ENCODE measurements around the gene TEAD3.

TEAD3 gene

DNA sequence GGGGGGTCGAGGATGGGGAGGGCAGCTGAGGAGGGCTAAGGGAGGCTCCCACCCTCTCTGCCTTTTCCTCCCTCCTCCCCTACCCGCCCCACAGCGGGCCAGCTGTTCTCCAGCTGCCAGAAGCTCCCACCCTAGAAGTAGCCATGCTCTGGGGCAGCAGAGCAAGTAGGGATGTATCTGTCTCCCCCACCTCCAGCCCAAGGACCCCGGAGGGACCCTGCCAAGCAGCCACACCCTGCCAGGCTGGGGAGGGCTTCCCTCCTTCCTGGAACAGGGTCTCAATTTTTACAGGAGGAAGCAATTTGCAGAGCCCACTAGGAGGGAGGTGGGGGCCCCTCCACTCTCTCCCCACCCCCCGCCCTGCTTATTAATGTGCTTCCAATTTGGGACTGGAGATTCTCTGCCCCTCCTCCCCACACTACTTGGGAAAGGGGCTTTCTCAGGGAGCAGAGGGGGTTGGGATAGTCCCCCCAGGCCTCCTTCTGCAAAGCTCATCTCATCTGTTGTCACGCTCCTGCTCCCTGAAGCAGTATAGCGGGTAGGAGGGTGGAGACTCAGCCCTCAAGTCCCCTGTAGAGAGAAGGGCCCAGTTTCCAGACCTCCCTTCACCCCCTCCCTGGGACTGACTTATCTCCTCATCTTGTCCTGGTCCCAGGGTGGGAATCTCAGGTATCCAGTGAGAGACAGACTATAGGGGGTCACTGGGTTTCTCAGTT, 4.5 kb downstream of the TEAD3 start:
- no peak for DNase-seq (ENCODE audit: low read depth in 2 of 2, low spot score in 1 of 2)

DNA sequence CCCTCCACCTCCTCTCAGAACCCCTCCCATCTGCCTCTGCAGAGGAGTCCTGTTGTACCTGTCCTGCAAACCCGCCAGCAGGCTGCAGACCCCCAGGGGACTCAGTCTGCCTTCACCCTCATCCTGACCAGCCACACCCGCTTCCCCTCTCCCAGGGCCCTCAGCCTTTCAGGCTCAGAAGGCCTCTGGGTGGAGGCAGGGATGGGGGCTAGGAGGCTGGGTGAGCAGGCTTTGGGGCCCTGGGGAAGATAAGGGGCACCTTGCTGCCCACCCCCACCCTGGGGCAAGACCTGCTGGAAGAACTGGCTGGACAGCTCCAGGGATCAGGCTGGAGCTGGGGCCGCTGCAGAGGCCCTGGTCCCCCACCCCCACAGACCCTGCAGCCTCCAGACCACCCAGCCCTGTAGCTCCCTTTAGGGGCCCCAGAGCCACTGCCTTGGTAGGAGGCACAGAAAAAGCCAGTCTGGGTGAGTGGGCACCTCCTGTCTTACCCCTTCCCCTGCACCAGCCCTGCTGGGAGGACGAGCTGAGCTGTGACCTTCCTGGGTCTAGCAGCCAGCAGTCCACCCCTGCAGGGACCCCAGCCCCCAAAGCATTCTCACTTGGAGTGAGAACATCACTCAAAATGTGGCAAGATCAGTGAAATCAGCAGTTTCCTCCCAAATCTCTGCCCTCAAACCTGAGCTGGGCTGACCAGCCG, 5.2 kb downstream of the TEAD3 start:
- no peak for DNase-seq (ENCODE audit: low read depth in 2 of 2, low spot score in 1 of 2)

DNA sequence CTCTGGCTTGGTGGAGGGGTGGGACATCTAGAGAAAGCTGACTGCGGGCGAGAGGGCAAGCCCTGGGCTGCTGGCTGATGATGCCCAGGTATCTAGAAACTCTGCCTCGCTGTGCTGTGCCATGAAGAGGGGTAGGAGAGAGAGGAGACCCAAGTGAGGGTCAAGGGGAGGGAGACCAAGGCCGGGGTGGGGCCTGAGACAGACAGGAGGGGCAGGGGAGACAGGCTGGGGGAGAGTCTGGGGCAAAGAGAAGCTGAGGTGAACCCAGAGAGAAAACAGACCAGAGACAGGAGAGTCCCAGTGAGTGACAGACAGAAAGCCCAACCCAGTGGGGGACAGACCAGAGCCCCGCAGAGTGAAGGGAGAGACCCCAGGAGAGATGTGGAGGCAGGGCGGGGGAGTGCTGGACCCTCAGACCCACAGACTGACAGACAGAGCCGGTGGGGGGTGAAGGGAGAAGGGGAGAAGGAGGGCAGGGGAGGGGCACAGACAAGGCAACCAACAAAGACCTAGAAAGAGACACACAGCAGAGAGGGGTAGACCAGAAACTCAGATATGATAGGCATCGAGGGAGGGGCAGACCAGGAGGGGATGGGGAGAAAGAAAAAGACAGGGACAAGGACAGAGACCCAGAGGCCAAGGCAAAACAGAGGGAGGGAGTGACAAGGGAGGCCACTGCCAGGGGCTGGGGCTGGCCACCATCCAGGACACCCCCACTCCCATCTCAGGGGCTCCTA, 5.9 kb downstream of the TEAD3 start:
- no peak for DNase-seq (ENCODE audit: low read depth in 2 of 2, low spot score in 1 of 2)

DNA sequence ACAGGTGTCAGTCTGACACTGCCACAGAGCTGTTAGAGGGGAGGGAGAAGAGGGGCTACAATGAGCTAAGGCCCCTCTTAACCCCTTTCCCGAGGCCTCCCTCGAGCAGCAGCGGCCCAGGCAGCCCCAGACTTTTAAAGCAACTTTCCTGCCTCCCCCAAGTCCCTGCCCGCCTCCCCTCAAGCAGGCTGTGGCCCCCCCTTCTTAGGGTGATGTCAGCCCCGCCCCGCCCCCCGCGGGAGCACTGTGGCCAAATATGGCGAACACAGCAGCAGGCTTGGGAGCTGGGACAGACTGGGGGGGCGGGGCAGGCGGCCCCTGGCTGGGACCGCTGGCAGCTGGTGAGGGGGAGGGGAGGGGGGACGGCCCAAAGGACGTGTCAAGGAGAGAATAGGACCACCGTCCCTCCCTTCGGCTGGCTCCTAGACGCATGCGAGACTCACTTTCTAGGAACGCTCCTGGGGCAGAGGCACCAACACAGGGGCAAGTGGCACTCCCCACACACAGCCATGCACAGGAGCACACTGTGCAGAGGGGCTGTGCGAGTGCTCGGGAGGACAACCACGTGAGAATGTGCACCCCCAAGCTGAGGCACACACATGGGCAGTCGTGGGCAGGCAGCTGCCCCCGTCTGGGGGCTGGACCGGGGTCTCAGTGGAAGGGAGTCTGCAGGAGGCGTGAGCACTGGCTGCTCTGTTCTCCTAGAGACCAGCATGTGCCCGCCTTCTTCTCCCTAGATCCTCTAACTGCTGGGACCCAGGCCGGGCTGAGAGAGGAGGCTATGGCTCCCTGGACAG, 6.7 kb downstream of the TEAD3 start:
- DNase-seq (ENCODE audit: low read depth in 2 of 2, low spot score in 1 of 2) = no peak

DNA sequence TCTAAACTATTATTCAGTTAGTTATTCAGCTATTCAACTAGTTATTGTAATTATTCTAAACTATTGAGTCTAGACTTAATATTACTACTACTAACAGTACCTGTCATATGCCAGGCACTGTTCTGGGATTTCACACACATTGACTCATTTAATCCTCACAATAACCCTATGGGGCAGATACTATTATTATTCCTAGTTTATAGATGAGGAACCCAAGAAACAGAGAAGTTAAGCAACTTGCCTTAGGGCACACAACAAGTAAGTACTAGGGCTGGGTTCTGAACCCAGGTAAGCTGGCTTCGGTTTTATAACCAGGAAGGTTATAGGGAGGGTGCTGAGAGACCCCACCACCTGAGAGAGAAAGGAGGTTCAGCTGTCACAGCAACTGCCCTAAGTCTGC, 7.8 kb downstream of the TEAD3 start:
- no peak for DNase-seq (ENCODE audit: low read depth in 2 of 2, low spot score in 1 of 2)

DNA sequence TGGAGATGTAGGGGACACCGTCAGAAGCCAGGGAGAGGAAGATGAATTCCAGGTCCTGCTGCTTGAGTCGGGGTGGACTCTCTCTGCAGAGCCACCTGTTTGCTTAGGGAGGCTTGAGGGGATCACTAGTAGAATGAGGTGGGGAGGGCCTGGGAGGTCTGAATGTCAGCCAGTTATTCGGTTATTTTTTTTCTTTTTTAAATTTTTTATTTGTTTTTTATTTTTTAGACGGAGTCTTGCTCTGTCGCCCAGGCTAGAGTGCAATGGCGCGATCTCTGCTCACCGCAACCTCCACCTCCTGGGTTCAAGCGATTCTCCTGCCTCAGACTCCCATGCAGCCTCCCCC, 8.4 kb downstream of the TEAD3 start:
- DNase-seq (ENCODE audit: low read depth in 2 of 2, low spot score in 1 of 2) = no peak

DNA sequence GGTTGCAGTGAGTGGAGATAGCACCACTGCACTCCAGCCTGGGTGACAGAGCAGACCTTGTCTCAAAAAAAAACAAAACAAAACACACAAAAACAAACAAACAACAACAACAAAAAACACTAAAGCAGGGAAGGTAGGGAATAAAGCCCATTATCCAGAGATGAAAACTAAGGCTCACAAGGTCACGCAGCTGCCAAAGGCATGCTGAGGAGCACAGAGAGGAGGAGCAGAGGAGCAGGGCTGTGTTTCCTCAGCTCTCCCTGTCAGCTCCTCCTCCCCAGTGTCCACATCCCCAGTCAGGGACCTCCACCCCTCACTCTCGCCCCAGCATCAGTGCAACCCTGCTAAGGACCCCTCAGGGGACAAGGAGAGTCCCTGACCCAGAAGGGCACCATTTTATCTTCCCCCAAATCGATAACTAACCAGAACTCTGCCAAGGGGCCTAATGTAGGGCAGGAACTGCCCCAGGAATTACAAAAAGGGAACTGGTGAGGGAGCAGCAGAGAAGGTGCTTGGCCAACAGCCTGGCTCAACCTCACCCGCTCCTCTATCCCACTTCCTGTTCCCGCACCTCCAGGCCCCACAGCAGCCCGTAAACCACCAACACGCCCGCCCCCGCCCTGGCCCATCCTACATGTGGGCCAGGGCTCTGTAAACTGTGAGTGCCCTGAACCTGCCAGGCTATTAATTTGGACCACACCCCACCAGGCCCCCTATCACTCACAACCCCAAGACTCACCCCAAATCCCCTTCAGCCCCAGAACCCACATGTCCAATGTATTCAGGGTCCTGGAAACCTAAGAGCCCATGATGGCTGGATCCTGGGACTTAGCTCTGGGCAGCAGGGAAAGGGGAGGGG, 9.0 kb downstream of the TEAD3 start:
- no peak for DNase-seq (ENCODE audit: low read depth in 2 of 2, low spot score in 1 of 2)

DNA sequence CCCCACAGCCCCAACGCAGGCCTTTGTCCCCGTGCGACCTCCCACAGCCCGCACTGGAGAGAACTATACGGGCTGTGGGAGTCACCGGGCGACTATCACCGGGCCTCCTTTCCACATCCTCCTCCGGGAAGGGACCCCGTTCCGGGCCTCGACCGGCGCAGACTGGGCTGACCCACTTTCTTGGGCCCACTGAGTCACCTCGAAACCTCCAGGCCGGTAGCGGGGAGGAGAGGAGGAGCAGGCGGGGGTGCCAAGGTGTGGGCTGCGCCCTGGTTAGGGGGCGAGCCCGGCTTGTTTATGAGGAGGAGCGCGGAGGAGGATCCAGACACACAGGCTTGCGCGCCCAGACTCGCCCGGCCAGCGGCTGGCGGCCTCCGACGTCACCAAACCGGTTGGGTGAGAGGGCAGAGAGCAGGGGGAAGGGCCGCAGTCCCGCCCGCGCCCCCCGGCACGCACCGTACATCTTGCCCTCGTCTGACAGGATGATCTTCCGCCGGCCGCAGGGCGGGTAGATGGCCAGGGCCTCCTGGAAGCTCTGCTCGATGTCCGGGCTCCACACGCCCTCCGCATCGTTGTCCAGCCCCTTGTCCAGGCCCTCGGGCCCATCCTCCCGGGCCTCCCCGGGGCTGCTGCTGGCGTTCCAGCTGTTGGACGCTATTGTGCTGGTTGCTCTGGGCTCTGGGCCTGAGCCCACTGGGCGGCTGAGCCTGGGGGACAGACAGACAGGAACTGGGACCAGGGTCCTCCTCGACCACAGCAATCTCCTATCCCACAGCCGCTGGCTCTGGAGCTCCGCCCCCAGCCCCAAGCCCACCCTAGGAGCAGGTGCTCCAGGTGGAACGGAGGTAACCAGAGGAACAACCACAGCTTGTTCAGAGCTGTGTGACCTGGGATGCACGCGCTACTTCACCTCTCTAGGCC, 10.6 kb downstream of the TEAD3 start:
- DNase-seq (ENCODE audit: low read depth in 2 of 2, low spot score in 1 of 2) = no peak

DNA sequence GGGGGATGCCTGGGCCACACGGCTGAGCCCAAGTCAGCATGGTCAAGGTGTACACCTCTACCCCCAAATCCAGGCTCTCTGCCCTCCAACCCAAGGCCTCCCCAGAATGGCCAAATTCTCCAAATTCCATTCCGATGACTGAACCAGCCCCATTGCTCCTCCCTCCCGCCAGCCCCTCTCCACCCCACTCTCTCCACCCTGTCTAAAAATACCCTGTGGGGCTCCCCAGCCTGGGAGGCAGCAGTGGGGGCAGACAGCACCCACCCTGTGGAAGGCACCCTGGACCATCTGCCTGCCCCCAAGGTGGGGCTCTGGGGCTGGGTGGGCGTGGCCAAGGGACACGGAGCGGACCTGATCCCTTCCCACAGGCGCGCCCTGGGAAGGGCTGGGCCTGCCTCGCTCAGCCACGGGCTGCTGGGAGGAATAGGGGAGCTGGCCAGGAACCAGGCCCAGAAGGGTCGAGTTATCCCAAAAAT, 11.4 kb downstream of the TEAD3 start:
- no peak for DNase-seq (ENCODE audit: low read depth in 2 of 2, low spot score in 1 of 2)

DNA sequence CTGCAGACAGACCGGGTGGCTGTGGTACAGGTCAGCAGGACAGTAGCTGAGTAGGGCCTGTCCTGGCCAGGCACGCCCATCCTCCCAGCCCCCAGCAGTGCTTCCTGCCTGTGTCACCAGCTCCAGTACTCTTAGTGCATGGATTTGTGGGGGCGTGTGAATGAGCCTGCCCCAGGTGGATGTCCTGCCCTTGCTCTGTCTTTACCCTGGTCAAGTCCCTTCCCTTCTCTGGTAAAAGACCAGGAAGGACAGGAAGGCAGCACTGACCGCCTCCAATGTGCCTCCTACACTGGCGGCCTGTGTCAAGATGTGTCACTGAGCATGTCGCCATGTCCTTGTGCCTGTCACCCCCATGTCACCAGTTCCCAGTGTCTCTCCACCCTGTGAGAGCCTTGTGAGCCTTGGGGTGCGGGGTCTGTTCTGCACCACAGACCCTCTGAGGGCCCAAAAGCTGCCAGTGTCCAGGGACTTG, 11.9 kb downstream of the TEAD3 start:
- DNase-seq (ENCODE audit: low read depth in 2 of 2, low spot score in 1 of 2) = no peak

DNA sequence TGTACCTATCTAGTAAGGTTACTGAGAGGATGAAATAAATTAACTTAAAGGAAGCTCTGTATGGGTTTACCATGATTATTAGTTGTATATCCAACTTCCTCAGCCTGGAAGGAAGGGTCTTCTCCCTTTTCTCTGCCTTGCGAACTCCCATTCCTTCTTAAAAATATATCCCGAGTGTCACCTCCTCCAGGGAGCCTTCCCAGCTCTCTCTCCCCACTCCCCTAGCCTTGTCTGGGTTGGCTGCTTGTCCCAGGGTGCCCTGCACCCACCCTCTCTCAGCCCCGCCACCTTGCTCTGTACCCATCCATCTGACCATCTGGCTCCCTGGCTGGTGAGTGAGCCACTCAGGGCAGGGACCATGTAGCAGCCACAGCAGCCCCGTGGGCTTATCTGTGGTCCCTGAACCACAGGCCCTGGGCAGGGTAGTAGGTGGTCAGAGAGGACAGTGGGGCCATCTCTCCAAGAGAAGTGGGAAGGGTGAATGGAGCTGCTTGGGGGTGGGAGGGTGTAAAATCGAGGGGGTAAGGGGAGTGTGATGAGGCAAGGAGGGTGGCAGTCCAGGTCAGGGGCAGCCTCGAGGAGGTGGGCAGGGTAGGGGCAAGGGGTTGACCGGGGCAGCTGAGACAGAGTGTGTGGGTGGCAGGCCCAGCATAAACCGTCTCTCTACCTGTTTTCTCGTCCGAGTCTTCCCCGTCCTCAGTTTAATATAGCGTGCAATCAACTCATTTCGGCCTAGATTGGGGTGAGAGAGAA, 12.8 kb downstream of the TEAD3 start:
- DNase-seq (ENCODE audit: low read depth in 2 of 2, low spot score in 1 of 2) = no peak

DNA sequence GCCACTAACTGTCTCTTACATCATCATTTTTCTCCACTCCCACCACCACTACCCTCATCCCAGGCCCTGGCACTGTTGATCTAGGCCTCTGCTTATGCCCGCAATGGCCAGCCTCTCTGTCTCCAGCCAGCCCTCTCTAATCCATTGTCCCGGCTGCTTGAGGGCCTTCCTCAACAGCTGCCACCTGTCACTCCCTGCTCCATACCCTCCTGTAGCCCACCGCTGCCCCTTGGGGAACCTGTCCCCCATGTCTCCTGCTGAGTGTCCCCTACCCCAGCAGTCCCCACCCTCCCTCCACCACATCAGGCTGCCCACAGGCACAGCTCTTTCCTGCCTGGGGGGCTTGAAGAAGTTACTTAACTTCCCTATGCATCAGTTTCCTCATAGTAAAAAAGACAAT, 13.4 kb downstream of the TEAD3 start:
- DNase-seq (ENCODE audit: low read depth in 2 of 2, low spot score in 1 of 2) = no peak

DNA sequence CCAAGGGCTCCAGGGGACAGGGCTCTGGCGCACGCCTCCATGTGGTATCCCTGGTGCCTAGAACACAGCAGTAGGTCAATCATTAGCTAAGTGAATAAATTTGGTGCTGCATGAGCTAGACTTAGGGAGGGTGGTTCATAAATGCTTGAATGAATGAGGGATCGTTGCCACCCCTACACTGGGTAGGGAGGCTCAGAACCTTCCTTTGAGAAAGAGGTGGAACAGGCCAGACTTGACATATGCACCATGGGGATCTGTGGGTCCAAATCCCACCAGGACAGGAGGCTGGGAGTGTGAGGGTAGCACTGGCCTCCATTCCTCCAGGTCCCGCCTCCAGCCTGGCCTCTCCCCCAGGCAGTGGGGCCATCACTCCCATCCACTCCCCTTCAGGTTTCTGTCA, 13.8 kb downstream of the TEAD3 start:
- DNase-seq (ENCODE audit: low read depth in 2 of 2, low spot score in 1 of 2) = no peak

DNA sequence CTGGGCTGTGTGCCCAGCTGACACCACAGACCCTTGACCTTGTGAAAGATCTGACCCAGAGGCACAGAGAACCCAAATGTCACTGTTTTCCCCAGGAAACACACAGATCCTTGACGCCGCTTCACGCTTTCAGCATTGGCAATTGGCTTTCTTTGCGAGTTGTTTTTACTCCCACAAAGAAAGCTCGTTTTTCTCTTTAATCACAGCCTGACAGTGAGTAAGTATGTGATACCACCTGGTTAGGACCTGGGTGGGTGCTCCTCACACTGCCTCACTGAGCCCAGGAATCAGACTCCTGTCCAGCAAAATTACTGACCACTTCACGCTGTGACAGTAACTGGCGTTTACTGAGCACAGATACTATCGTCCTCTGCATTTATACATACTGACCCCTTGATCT, 15.7 kb downstream of the TEAD3 start:
- DNase-seq (ENCODE audit: low read depth in 2 of 2, low spot score in 1 of 2) = no peak

DNA sequence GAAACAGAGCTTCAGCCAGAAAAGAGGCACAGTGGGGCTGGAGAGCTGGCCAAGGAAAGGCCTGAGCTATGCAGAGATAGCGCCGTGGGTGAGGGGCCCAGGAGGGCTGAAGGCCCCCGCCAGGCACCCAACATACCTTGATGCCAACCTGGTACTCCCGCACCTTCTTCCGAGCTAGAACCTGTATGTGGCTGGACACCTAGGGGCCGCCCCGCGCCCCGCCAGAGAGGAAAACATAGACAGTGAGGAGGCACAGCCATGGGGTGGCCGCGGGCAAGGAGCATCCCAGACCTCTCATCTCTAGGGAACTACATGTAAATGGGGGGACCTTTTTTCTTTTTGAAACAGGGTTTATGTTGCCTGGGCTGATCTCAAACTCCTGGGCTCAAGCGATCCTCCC, 16.7 kb downstream of the TEAD3 start:
- no peak for DNase-seq (ENCODE audit: low read depth in 2 of 2, low spot score in 1 of 2)

DNA sequence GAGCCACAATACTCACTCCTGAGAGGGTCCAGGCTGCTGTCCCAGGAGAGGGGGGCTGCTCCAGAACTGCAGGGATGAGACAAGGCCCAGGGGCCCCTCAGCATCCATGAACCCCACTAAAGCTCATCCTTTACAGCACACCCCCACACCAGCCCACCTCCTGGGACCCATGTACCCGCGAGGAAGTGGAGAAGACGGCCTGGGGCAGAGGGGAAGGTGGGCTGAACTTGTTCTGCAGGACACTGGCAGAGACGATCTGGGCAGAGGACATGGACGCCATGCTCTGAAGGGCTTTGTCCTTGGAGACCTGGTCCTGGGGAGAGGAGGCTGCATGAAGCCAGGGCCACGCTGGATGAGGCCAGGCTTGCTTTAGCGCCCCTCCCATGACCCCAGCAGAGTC, 18.6 kb downstream of the TEAD3 start:
- no peak for DNase-seq (ENCODE audit: low read depth in 2 of 2, low spot score in 1 of 2)

DNA sequence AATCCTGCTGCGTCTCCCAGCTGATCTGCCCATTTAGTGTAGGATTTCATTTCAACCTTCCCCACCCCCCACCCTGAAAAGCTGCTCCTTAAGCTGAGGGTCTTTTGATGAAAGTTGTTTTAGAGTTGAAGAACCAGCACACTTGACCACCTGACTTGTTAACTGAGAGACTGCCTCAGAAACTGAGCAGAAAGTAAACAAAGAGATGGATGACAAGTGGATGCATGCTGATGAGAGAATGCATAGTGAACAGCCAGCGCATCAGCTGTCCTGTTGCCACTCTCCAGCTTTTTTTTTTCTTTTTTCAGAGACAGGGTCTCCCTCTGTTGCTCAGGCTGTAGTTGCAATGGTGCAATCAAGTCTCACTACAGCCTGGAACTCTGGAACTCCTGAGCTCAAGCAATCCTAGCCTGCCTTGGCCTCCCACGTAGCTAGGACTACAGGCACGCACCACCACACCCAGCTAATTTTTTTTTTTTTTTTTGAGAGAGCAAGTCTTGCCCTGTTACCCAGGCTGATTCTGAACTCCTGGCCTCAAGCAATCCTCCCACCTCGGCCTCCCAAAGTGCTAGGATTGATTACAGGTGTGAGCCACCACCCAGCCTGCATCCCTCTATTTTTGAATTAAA, 19.2 kb downstream of the TEAD3 start:
- DNase-seq (ENCODE audit: low read depth in 2 of 2, low spot score in 1 of 2) = no peak

DNA sequence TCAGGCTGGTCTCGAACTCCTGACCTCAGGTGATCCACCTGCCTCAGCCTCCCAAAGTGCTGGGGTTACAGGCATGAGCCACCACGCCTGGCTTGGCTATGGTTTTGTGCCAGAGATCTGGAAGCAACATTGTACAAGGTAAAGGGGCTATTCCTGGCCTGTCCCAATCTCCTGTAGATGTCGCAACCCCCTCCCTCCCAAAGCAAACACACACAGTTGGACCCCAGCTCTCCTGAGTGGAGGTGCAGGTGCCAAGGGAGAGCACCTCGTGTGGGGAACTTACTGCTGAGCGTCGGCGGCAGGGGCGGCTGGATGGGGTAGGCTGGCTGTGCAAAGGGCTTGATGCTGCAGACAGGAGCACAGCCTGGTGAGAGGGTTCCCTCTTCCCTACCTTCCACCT, 19.9 kb downstream of the TEAD3 start:
- no peak for DNase-seq (ENCODE audit: low read depth in 2 of 2, low spot score in 1 of 2)

All from stimulated activated CD8-positive, alpha-beta memory T cell treated with anti-CD3 and anti-CD28 coated beads, Interleukin-4, amount 100 ng/mL, for 1 hour (primary cell).